GM12878 (cell line): ENCODE measurements around the gene TNFRSF8. TPM values are rescaled to one million over a fixed set of nuclear protein-coding genes. Genes with fewer than 3 reads are reported as not detected.

ENCODE experiments used
- ATF3 ChIP-seq: IDR thresholded peaks from 2 replicates; pipeline ENCODE4 v1.6.1; 2011; ENCODE audit warnings: low read depth, mild to moderate bottlenecking, low read length, moderate library complexity, borderline replicate concordance; ENCODE audit errors: extremely low read depth
- CHD4 ChIP-seq: fragments of 200-600 bp; sonication (generic); IDR thresholded peaks from 2 replicates; pipeline ENCODE4 v1.6.1; 2016; ENCODE audit warnings: mild to moderate bottlenecking
- CREM ChIP-seq: IDR thresholded peaks from 2 replicates; pipeline ENCODE4 v1.6.1; 2014; ENCODE audit warnings: antibody characterized with exemption, low read depth
- FOXM1 ChIP-seq: IDR thresholded peaks from 2 replicates; pipeline ENCODE4 v1.6.1; 2012; ENCODE audit warnings: low read depth, mild to moderate bottlenecking, inconsistent platforms, low read length, moderate library complexity
- GATAD2B ChIP-seq: fragments of 450-650 bp; conservative IDR thresholded peaks from 2 replicates; pipeline ENCODE4 v1.6.1; 2017; ENCODE audit warnings: low read depth, mild to moderate bottlenecking, moderate library complexity
- HDGF ChIP-seq: fragments of 450-650 bp; IDR thresholded peaks from 2 replicates; pipeline ENCODE4 v1.6.1; 2016; ENCODE audit warnings: antibody characterized with exemption
- IKZF1 ChIP-seq: fragments of 450-650 bp; conservative IDR thresholded peaks from 2 replicates; pipeline ENCODE4 v1.6.1; 2017; ENCODE audit warnings: antibody characterized with exemption, mild to moderate bottlenecking
- MTA2 ChIP-seq: fragments of 450-650 bp; IDR thresholded peaks from 2 replicates; pipeline ENCODE4 v1.6.1; 2016; ENCODE audit warnings: low read depth, mild to moderate bottlenecking, moderate library complexity
- MYB ChIP-seq: fragments of 150-350 bp; IDR thresholded peaks from 2 replicates; pipeline ENCODE4 v1.6.1; 2014; ENCODE audit warnings: mild to moderate bottlenecking, low read depth, low read length, borderline replicate concordance
- NR2C2 ChIP-seq: IDR thresholded peaks from 2 replicates; pipeline ENCODE4 v1.6.1; 2011; ENCODE audit warnings: borderline replicate concordance, low read depth; ENCODE audit not compliant: control insufficient read depth, insufficient read length
- POLR2A ChIP-seq: IDR thresholded peaks from 2 replicates; pipeline ENCODE4 v1.6.1; 2011; ENCODE audit warnings: low read depth, mild to moderate bottlenecking, low read length
- RFX5 ChIP-seq: IDR thresholded peaks from 2 replicates; pipeline ENCODE4 v1.6.1; 2011; ENCODE audit warnings: low read depth, low read length, improper control_type of control experiment
- SRF ChIP-seq, 2 experiments: IDR thresholded peaks; 2 replicates each; pipeline ENCODE4 v1.6.1; 2011; ENCODE audit warnings: low read depth in 2 of 2, low read length in 2 of 2, mild to moderate bottlenecking in 1 of 2, moderate library complexity in 1 of 2
- SUPT20H ChIP-seq: IDR thresholded peaks from 2 replicates; pipeline ENCODE4 v1.6.1; 2011; ENCODE audit warnings: low read depth, mild to moderate bottlenecking, low read length, moderate library complexity, borderline replicate concordance; ENCODE audit not compliant: control insufficient read depth
- TAF1 ChIP-seq: IDR thresholded peaks from 2 replicates; pipeline ENCODE4 v1.6.1; 2011; ENCODE audit warnings: mild to moderate bottlenecking, low read depth, low read length, borderline replicate concordance
- TCF12 ChIP-seq: IDR thresholded peaks from 2 replicates; pipeline ENCODE4 v1.6.1; 2011; ENCODE audit warnings: low read depth, mild to moderate bottlenecking, low read length
- YY1 ChIP-seq: IDR thresholded peaks from 2 replicates; pipeline ENCODE4 v1.6.1; 2011; ENCODE audit warnings: low read depth, mild to moderate bottlenecking, low read length
- ZBTB33 ChIP-seq: fragments of 450-650 bp; IDR thresholded peaks from 2 replicates; pipeline ENCODE4 v1.6.1; 2017; ENCODE audit warnings: mild to moderate bottlenecking
- ZBTB40 ChIP-seq: fragments of 450-650 bp; IDR thresholded peaks from 2 replicates; pipeline ENCODE4 v1.6.1; 2016; ENCODE audit warnings: mild to moderate bottlenecking, moderate library complexity, borderline replicate concordance
- ZNF207 ChIP-seq: fragments of 450-650 bp; IDR thresholded peaks from 2 replicates; pipeline ENCODE4 v1.6.1; 2014; ENCODE audit warnings: antibody characterized with exemption, mild to moderate bottlenecking, borderline replicate concordance
- ZNF24 ChIP-seq: fragments of 450-650 bp; IDR thresholded peaks from 2 replicates; pipeline ENCODE4 v1.6.1; 2017; ENCODE audit warnings: antibody characterized with exemption, mild to moderate bottlenecking
- ZSCAN29 ChIP-seq: fragments of 450-650 bp; IDR thresholded peaks from 2 replicates; pipeline ENCODE4 v1.6.1; 2017; ENCODE audit warnings: mild to moderate bottlenecking, moderate library complexity
- polyA plus RNA-seq, 11 experiments: library from polyadenylated mRNA; depleted of rRNA in 4 of 11; unstranded in 6 of 11; stranded (reverse) in 5 of 11; fragments of >200 nt; fragmentation: Nextera tagmentation in 4 of 11; fragmentation: Illumina TruSeq in 1 of 11; extraction: Ambion mirVana in 4 of 11; extraction: Trizol in 1 of 11; gene quantifications; 1 replicate in 1 of 11; 2 replicates in 10 of 11; pipeline versions ENCODE4 v1.2.1 to v1.2.3, GENCODE V29; 2011 to 2016; ENCODE audit warnings: inconsistent platforms in 2 of 11, missing spikeins in 2 of 11, low read depth in 1 of 11
- total RNA-seq, 4 experiments: library from RNA; depleted of rRNA in 3 of 4; stranded (reverse); fragments of >200 nt in 3 of 4; fragmentation: Illumina TruSeq in 1 of 4; extraction: Trizol in 1 of 4; gene quantifications; 2 replicates each; pipeline versions ENCODE4 v1.2.1 to v1.2.3, GENCODE V29; 2013 to 2021
- TF ChIP-seq, protein P1 (sequence below): fragments of 450-650 bp; IDR thresholded peaks from 2 replicates; pipeline ENCODE4 v1.6.1; 2017; ENCODE audit warnings: low read depth, mild to moderate bottlenecking, moderate library complexity

The TNFRSF8 gene
- total and polyA plus RNA-seq, 10 of the 15 experiments (the other 5 are each of a cell fraction or from before 2014, with no cell fraction given): 9.8 to 114 (median 58.8) TPM

GRCh38 chr1:12163210-12163609 is 100.1 kb downstream of the TNFRSF8 start (continued):
- TF ChIP-seq SUPT20H (no peak), ZNF207 (no peak), MTA2 (peak; percentile 65; the same call in 1 of the 2 replicates), YY1 (no peak), ATF3 (no peak), CHD4 (no peak), HDGF (no peak), FOXM1 (peak; percentile 35; the same call in 1 of the 2 replicates), GATAD2B (peak; percentile 68; the same call in 1 of the 2 replicates), ZBTB40 (no peak), RFX5 (no peak), ZBTB33 (no peak), CREM (peak; percentile 42; the same call in 1 of the 2 replicates), TCF12 (peak; percentile 71; the same call in 1 of the 2 replicates), MYB (no peak), POLR2A (no peak), ZNF24 (no peak), SRF (IDR thresholded peaks at IDR 0.05; ENCODE audit: low read depth in 2 of 2, low read length in 2 of 2) (0 out of 4 replicates have a peak, but pooled peaks of 1 of the 2 experiments have one; percentile 8), ZSCAN29 (peak; percentile 61; the same call in 1 of the 2 replicates), IKZF1 (peak; percentile 51; the same call in 1 of the 2 replicates), NR2C2 (no peak), TAF1 (no peak)
- TF ChIP-seq, protein P1, sequence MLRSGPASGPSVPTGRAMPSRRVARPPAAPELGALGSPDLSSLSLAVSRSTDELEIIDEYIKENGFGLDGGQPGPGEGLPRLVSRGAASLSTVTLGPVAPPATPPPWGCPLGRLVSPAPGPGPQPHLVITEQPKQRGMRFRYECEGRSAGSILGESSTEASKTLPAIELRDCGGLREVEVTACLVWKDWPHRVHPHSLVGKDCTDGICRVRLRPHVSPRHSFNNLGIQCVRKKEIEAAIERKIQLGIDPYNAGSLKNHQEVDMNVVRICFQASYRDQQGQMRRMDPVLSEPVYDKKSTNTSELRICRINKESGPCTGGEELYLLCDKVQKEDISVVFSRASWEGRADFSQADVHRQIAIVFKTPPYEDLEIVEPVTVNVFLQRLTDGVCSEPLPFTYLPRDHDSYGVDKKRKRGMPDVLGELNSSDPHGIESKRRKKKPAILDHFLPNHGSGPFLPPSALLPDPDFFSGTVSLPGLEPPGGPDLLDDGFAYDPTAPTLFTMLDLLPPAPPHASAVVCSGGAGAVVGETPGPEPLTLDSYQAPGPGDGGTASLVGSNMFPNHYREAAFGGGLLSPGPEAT: peak; percentile 66
